Measurements from ENCODE around the gene ARL2.

DNA sequence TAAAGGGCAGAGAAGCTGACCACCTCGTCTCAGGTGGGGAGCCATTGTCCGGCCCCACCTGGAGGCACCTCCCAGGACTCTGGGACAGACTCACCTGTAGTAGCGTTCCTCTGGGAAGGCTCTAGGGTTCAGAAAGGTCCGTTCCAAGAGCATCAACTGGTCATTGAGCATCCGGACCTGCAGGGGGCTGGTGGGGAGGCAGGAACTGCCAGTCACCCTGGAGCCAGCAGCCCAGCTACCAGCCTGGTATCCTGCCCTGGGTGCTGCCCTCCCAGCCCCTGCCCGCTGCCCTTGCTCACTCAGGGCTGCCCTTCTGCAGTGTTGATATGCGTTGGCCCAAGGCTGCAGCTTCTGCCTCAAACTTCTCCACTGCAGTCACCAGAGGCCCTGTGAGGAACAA lies 31.8 kb downstream of the ARL2 start:
- TF ChIP-seq, protein P1, sequence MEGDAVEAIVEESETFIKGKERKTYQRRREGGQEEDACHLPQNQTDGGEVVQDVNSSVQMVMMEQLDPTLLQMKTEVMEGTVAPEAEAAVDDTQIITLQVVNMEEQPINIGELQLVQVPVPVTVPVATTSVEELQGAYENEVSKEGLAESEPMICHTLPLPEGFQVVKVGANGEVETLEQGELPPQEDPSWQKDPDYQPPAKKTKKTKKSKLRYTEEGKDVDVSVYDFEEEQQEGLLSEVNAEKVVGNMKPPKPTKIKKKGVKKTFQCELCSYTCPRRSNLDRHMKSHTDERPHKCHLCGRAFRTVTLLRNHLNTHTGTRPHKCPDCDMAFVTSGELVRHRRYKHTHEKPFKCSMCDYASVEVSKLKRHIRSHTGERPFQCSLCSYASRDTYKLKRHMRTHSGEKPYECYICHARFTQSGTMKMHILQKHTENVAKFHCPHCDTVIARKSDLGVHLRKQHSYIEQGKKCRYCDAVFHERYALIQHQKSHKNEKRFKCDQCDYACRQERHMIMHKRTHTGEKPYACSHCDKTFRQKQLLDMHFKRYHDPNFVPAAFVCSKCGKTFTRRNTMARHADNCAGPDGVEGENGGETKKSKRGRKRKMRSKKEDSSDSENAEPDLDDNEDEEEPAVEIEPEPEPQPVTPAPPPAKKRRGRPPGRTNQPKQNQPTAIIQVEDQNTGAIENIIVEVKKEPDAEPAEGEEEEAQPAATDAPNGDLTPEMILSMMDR (IDR thresholded peaks at IDR 0.05; ENCODE audit: low read length), result no peak
- no peak for TF ChIP-seq EZH2 (IDR thresholded peaks at IDR 0.05; ENCODE audit: borderline replicate concordance, low read length)
